ENCODE measurements around the gene BRD1.

DNA sequence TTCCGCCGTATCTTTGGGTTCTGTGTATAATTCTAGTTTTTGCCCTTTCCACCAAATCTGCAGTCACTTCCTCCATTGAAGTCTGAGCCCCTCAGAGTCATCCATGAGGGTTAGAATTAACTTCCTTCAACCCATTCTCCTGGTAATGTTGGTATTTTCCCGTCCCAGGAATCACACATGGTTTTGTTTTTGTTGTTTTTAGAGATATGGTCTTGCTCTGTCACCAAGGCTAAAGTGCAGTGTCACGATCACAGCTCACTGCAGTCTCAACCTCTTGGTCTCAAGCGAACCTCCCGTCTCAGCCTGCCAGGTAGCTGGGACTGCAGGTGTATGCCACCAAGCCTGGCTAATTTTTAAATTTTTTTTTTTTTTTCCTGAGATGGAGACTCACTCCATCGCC lies 44.7 kb upstream of the BRD1 start:
- TF ChIP-seq, protein P1, sequence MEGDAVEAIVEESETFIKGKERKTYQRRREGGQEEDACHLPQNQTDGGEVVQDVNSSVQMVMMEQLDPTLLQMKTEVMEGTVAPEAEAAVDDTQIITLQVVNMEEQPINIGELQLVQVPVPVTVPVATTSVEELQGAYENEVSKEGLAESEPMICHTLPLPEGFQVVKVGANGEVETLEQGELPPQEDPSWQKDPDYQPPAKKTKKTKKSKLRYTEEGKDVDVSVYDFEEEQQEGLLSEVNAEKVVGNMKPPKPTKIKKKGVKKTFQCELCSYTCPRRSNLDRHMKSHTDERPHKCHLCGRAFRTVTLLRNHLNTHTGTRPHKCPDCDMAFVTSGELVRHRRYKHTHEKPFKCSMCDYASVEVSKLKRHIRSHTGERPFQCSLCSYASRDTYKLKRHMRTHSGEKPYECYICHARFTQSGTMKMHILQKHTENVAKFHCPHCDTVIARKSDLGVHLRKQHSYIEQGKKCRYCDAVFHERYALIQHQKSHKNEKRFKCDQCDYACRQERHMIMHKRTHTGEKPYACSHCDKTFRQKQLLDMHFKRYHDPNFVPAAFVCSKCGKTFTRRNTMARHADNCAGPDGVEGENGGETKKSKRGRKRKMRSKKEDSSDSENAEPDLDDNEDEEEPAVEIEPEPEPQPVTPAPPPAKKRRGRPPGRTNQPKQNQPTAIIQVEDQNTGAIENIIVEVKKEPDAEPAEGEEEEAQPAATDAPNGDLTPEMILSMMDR (IDR thresholded peaks at IDR 0.05): no peak
- no peak for TF ChIP-seq POLR2A (IDR thresholded peaks at IDR 0.05)
- no peak for TF ChIP-seq EP300 (IDR thresholded peaks at IDR 0.05)
